Medulla oblongata (tissue), 1 donor: Measurements from ENCODE around the gene KLF6.

Experiments used
- DNase-seq: peaks from one replicate; pipeline ENCODE4 v3.0.0-alpha.2; 2015; ENCODE audit errors: extremely low spot score

Gene KLF6

GRCh38 chr10:3774814-3775695 lies 10.0 kb downstream of the KLF6 start:
- DNase-seq: no peak

DNA sequence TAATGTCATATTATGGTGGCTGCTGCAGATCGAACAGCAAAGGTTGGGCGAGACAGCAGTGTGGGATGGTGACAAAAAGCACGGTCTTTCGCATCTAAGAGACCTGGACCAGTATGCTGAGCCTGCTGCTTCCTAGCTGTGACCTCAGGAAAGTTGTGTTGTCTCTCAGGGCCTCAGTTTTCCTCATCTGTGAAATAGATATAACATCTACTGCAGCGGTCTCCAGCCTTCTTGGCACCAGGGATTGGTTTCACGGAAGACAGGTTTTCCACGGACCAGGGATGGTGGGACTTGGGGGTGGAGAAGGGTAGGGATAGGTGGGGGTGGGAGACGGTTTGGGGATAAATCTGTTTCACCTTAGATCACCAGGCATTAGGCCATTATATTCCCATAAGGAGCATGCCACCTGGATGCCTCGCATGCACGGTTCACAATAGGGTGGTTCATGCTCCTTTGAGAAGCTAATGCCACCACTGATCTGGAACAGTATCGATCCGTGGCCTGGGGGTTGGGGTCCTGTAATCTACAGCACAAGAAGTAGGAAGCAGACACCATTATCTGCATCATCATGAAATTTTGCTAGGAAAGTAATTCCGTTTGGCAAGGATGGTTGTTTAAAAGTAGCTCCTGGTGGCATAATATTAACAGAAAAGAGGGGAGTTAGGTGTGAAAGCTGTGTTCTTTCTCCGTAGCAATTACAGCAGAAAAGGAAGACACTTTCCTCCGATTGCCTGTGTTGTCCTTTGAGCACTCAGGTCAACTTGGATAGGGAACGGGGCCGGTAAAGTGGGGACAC lies 10.8 kb downstream of the KLF6 start:
- DNase-seq: no peak

GRCh38 chr10:3773460-3774017 lies 11.5 kb downstream of the KLF6 start:
- DNase-seq: no peak

GRCh38 chr10:3772361-3773171 lies 12.4 kb downstream of the KLF6 start:
- DNase-seq: no peak

DNA sequence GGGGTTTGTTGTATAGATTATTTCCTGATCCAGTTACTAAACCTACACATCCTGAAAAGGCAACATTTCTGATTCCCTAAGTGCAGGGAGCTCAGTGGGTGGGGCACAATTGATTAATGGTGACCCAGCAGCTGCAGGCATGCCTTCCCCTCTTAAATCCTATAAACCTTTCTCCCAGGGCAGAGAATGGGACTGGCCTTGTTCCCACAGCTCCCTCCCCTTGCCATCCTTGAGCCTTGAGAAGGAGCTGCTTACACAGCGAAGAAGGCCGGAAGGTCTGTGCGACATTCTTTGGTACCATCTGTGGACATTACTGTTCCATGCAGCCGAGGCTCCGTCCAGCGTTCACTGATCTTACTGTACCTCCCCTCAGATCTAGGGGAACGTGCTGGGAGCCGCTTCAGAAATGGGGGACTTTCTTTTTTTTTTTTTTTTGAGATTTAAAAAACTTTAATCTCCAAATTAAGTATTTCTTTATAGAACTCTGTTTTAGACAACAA lies 14.3 kb downstream of the KLF6 start:
- no peak for DNase-seq

DNA sequence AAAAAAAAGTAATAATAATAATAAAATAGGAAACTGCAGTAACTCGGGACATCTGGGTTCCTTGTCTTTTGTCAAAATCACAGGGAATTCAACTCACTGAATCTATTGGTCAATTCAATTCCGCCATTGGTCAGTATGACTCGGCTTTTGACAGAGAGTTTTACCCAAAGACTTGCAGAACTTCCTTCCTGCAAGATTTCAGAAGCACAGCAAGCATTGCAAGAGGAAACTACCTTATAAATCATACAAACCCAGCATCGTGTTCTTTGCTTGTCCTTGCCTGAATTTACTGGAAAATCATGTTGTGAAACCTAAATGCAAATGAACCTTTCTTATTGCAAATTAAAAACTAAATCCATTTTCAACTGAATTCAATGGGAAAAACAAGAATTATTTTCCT lies 15.5 kb downstream of the KLF6 start:
- DNase-seq: no peak

DNA sequence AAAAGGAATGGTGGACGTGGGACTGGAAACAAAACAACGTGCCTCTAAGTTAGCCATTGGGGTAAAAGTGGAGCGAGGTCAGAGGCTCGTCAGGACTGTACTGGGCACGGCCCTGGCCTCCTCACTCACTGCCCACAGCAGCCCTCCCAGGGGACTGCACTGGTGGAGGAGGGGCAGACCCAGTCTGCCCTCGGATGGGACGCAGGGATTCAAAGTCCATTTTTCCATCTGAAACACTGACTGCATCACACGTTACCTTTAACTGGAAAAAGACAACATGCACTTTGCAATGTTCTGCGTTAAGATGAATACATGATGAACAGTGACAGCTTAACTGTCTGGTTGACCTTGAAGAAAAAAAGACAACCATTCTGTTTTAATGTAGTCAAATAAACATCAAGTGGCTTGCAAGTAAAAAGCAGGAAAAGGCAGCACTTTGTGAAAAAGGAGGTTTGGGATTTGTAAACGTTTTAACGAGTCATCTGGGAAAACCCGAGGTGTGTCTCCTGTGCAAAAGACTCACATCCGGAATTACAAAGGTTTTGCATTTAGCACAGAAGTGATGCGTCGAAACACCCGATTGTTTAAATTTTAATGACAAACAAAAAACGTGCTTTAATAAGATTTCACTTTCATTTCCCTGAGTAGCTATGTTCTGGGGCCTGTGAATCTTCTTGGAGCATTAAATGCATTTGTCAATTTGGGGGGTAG lies 18.8 kb downstream of the KLF6 start:
- no peak for DNase-seq

- no peak for DNase-seq
Observed at GRCh38 chr10:3765146-3765545, 19.9 kb downstream of the KLF6 start.

GRCh38 chr10:3764626-3765112 lies 20.3 kb downstream of the KLF6 start:
- DNase-seq: no peak

DNA sequence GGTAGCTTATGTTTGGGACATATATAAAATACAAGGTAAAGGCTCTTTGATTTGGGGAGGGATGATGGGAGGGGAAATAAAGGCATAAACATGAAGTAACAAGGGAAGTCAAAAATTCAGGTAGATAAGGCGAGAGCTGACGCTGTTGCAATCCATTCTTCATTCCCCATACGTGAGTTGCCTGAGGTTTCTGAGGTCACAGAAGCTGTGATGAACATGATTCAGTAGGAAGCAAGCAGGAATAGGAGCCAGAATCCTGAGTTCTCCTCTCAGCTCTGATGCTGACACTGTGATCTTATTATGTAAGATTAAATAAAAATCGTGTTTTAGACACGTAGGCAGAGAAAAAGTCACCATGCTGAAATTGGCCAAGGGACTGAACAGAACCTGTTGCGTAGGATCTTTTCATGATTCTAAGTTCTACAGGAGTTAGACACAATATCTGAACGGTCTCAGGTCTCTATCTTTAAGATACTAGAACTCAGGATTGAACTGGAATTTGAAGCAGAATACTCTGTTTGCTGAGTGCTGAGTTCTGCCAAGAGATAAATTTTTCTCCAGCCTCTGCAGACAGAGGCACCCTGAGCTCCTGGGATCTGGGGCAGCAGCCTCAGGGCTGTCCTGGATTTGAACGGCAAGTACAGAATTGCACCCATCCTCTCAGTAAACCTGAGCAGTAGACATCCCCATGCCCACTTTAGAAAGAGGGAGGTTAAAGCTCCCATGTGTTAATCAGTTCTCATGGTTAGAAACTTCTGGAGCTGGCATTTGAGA lies 21.0 kb downstream of the KLF6 start:
- DNase-seq: no peak

- no peak for DNase-seq
Observed at GRCh38 chr10:3763035-3763456, 22.0 kb downstream of the KLF6 start.

- no peak for DNase-seq
Observed at GRCh38 chr10:3762309-3762708, 22.7 kb downstream of the KLF6 start.

DNA sequence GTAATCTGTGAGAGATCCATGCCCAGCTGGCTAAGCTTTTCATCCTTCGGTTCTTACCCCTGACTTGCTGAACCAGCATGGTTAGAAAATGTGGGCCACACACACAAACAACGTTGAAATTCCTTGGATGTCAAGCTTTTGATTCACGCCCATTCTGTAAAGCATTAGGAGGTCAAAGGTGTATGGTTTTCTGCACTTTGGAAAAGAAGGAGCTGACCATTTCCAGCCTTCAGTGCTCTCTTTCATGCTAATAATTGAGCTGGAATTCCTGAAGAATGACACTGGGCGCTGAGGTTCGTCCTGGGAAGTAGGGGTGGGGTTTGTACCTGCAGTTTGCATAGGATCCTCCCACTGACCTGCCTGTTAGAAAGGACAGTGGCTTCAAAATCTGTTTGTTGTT lies 23.1 kb downstream of the KLF6 start:
- DNase-seq: no peak

DNA sequence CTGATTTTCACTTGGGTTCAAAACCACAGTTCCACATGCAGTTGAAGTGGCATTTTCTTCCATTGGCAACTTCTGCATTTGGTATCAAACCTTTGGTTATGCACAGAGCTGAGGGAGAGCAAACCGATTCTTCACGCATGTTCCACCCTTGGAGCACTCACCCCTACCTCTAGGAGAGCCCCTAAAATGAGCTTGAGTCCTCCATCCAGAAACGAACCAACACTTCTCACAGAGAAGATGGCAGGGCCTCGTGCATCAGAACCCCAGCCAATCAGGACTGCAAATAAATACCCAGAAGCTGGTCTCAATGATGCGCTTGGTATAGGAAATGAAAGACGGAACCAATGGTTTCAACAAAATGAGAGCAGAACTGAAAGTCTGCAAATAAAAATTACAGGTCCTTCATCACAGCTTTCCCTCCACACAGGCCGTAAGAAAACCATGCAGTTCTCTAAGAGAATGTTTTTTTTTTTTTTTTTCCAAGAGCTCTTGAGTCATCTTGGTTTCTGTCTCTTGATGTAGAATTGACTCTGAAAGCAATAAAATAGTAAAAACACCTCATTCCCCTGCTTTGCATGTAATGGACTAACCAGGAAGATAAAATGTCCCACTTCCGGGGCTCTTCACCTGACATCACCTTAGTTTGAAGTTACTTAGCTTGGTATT lies 23.9 kb downstream of the KLF6 start:
- DNase-seq: peak; percentile 80

- DNase-seq: no peak
Observed at GRCh38 chr10:3760083-3760482, 24.9 kb downstream of the KLF6 start.

DNA sequence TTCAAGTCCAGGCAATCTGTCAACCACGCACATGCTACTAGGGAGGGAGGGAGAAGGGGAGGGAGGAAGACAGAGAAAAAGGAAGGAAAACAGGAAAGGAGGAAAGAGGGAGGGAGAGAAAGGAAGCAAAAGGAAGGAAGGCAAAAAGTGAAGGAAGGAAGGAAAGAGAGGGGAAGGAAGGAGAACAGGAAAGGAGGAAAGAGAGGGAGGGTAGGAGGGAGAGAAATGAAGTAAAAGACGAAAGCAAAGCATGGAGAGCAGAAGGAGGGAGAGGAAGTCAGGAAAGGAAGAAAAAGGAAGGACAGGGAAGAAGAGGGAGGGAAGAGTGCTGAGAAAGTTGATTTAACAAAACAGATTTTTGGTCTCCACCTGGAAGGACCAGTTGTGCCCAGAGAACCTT lies 25.6 kb downstream of the KLF6 start:
- DNase-seq: no peak

DNA sequence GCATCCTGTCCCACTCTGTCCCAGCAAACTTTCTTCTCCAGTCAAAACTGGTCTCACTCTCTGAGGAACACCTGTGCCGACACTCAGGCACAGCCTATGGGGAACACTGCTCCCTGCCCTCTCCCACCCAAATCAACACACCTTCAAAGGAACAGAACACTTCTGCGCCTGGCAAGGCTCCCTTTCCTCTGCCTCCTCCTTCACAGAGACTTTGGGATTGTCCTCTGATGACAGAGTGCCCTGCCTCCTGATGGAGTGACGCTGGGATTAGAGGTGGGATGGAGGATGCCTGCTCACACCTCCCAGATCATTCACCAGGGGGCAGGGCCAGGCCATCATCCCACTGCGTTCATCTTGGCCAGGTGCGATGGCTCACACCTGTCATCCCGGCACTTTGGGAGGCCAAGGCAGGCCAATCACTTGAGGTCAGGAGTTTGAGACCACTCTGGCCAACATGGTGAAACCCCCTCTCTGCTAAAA lies 26.5 kb downstream of the KLF6 start:
- DNase-seq: no peak

- DNase-seq: no peak
Observed at GRCh38 chr10:3757638-3758490, 27.1 kb downstream of the KLF6 start.
